NOMO-1 treated with dmso at 0.1 percent for 144 hours (cell line): ENCODE results near the gene ABLIM2.

ENCODE experiments used
- DNase-seq: peaks from one replicate; lab custom pipeline; 2025; ENCODE audit not compliant: unreplicated experiment; lab: John Stamatoyannopoulos, UW

Gene ABLIM2

GRCh38 chr4:7968262-7968896 lies 190.2 kb downstream of the ABLIM2 start:
- no peak for DNase-seq

GRCh38 chr4:7967501-7968261 lies 190.9 kb downstream of the ABLIM2 start:
- no peak for DNase-seq

- DNase-seq = no peak
Observed at GRCh38 chr4:7967063-7967440, 191.6 kb downstream of the ABLIM2 start.

- DNase-seq = no peak
Observed at GRCh38 chr4:7966281-7967062, 192.1 kb downstream of the ABLIM2 start.

GRCh38 chr4:7964890-7965662 lies 193.5 kb downstream of the ABLIM2 start:
- no peak for DNase-seq

- DNase-seq = no peak
Observed at GRCh38 chr4:7964459-7964858, 194.2 kb downstream of the ABLIM2 start.

- no peak for DNase-seq
Observed at GRCh38 chr4:7963691-7964090, 194.9 kb downstream of the ABLIM2 start.

GRCh38 chr4:7962609-7963508 lies 195.8 kb downstream of the ABLIM2 start:
- DNase-seq = no peak

- peak; percentile 47 for DNase-seq
Observed at GRCh38 chr4:7960790-7961655, 197.6 kb downstream of the ABLIM2 start.

GRCh38 chr4:7960017-7960789 lies 198.4 kb downstream of the ABLIM2 start:
- no peak for DNase-seq

GRCh38 chr4:7959078-7959477 lies 199.5 kb downstream of the ABLIM2 start:
- no peak for DNase-seq

GRCh38 chr4:7956934-7957656 lies 201.5 kb downstream of the ABLIM2 start:
- DNase-seq = no peak

GRCh38 chr4:7956270-7956808 lies 202.3 kb downstream of the ABLIM2 start:
- DNase-seq = no peak

- DNase-seq = no peak
Observed at GRCh38 chr4:7955393-7955792, 203.2 kb downstream of the ABLIM2 start.

- DNase-seq = no peak
Observed at GRCh38 chr4:7952615-7953014, 206.0 kb downstream of the ABLIM2 start.

GRCh38 chr4:7950301-7951092 lies 208.1 kb downstream of the ABLIM2 start:
- DNase-seq = no peak

- no peak for DNase-seq
Observed at GRCh38 chr4:7949759-7950158, 208.9 kb downstream of the ABLIM2 start.
